ENCODE results near the gene HOXD12.
A peak's percentile ranks its signal among the peaks of the same experiment; 100 is the strongest.

HOXD12 gene

GRCh38 chr2:176137906-176138305 is 38.3 kb downstream of the HOXD12 start:
- DNase-seq: no peak
- in situ Hi-C loops (cut with HindIII; ENCODE audit: low pct_ligation_motif_present, low pct_unique_long_range_greater_than_20kb, low sequenced_read_pairs): loop anchor here (25.0 kb wide), 2 partner anchors 299 to 524 kb away; no protein-coding TSS in a partner anchor

GRCh38 chr2:176138526-176138922 is 38.9 kb downstream of the HOXD12 start:
- in situ Hi-C loops (cut with HindIII; ENCODE audit: low pct_ligation_motif_present, low pct_unique_long_range_greater_than_20kb, low sequenced_read_pairs): loop anchor here (25.0 kb wide), 2 partner anchors 299 to 524 kb away; no protein-coding TSS in a partner anchor
- DNase-seq: no peak

DNA sequence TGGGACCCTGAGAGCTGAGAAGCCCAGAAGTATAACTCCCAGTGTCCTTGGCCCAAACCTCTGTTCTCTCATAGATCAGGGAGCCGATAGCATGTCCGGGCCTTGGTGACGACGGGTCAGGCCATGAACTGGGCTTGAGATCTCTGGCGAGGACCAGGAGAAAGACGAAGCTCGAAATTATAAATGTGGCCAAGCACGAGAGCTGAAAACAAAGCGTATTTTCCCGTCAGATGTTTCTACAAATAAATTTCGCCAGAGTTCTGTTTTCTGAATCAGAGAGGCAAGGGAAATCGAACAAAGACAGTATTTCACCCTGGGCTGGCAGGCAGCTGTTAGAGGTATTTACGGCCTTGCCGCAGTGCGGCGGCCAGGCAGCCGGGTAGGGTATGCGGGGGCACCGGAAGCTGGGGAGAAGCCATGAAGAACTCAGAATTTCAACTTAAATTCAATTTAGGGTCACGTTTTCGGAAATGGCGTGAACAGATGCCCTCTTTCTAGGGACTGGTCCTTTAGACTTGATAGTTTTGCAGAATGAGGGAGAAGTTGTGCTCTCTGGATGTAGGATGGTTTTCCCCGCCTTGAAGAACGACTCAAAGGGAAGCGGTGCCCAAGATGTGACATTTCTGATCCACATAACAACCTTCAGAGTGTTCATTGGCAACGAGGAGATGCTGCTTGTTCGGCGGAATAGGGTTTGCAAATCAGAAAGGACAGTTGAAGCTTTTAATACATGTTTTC is 39.5 kb downstream of the HOXD12 start:
- in situ Hi-C loops (cut with HindIII; ENCODE audit: low pct_ligation_motif_present, low pct_unique_long_range_greater_than_20kb, low sequenced_read_pairs): loop anchor here (25.0 kb wide), 2 partner anchors 298 to 523 kb away; no protein-coding TSS in a partner anchor
- DNase-seq: no peak

DNA sequence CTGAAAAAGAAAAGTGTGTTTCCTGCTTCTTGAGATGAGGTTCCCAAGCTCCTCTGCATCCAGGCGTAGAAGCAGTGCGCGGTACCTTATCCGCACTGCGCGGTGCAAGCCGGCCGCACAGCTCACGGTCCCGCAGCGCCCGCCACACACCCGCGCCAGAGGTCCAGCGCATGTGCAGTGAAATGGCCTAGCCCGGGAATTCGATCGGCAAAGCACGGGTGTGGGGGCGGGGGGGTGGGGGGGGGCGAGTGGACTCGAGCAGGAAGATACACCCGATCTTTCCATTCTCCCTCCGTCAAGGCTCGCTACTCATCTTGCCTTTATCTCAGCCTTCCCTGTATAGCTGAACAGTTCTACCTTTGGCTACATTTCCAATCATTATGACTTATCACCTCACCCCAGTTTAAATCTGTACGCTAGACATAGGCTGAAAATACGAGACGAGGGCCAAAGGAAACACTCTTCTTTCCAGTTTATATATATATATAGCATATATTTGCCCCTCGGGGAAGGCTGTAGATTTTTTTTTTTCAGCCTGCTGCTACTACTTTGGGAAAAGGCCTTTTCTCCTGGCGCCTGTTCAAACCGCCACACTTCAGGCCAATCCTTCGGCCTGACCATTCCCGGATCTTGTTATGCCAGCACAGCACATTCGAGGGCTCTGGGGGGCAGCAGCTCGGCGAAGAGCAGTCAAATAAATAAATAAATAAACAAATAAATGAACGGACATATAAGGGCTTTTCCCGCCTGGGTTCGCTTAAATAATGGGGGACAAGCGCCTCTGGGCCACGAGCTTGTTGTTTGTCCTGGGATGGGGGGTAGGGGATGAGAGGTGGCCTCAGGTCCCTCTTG is 40.3 kb downstream of the HOXD12 start:
- in situ Hi-C loops (cut with HindIII; ENCODE audit: low pct_ligation_motif_present, low pct_unique_long_range_greater_than_20kb, low sequenced_read_pairs): loop anchor here (25.0 kb wide), 2 partner anchors 297 to 522 kb away; no protein-coding TSS in a partner anchor
- DNase-seq: no peak

DNA sequence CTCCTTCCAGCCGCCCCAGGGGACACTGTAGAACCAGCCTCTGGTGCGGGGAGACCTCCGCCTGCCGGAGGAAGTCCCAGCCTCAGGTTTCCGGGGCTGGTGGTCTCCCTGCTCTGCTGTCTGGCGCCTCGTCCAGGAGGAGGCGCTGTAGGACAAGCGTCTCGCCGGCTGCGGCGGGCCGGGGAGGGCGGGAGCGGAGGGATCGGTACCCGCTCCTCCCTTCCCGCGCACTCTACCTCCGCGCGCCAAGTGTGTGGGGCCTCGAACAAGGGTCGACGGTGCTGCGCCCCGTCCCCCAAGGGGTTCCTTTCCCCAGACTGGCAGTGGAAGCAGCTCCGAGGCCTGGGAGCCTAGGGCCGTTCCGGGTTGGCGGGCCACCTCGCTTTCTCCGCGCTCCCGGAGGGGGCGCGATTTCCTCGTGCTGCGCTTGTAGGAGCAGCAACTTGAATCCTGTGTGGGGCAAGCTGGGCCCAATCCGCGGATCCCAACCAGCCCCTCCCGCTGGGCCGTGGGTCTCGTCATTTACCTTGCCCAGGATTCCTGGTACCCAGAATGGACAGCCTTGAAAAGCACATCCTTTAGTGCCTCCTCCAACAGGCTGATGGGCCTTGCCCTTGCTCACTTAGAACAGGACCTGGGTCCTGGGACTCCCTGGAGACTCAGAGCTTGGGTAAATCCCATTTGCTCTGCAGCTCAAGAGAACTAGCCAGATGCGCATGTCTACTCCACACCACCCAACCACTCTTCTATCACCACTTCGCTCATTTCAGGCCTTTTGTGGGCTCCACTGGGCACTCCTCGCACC is 41.1 kb downstream of the HOXD12 start:
- peak; percentile 86 for DNase-seq

DNA sequence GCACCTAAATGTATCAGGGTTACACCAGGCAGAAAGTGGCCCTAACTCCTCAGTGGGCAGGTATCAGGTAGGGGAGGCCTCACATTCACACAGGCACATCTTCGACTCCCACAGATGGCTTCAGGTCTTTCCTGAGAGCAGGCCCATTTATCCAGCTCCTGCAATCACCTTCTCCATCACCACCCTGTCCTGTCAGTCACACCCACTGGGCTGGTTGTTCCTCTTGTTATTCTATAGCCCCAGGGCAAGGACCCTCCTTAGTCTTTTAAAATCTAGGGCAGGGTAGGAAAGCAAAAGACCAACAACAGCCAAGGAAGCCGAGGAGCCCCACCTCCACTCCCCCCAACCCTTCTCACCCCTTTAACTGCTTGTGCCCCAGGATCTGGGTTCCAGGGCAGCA is 42.7 kb downstream of the HOXD12 start:
- in situ Hi-C loops (cut with HindIII; ENCODE audit: low pct_ligation_motif_present, low pct_unique_long_range_greater_than_20kb, low sequenced_read_pairs): loop anchor here (25.0 kb wide), 2 partner anchors 295 to 520 kb away; no protein-coding TSS in a partner anchor
- DNase-seq: no peak

More for the DNA sequence above, 41.1 kb downstream of the HOXD12 start:
- in situ Hi-C loops (cut with HindIII; ENCODE audit: low pct_ligation_motif_present, low pct_unique_long_range_greater_than_20kb, low sequenced_read_pairs): loop anchor here (25.0 kb wide), 2 partner anchors 297 to 522 kb away; no protein-coding TSS in a partner anchor

DNA sequence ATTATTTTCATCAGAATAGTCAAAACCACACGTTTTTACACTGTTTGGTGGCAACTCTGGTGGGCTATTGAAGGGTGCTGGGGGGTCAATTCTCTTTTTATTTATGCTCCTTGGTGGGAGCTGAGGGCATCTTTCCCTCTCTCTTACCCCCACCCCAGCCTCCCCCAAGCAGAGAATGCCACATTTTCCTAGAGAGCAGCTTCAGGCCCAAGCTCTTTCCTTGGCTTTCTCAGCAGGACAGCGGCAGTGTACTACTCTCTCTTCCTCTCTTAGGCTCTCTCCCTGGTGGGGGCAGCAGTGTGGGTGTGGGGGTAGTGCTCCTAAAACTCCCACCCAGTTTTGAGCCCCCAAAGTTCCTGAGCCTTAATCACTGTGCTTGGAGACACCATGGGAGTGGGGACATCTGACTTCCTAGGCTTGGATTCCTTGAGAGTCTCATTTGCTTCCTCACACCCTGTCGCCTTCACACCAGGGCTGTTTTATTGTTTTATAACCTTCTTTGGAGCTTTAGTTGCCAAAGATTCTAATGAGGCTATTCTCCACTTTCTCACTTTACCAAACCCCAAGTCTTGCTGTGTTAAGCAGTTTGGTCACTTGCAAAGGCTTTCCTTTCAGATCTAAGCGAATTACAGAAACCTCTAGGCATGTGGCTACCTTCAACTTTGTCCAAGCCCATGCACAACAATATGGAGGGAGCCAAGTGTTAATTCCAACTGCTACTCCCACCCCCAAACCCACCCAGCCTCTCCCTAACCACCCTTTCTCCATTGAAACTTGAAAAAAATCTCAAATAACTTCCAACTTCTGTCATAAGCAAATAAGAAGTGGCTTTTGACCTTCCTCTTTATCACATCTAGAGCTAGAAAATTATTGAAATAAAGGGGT is 45.7 kb downstream of the HOXD12 start:
- DNase-seq: no peak
- in situ Hi-C loops (cut with HindIII; ENCODE audit: low pct_ligation_motif_present, low pct_unique_long_range_greater_than_20kb, low sequenced_read_pairs): loop anchor here (25.0 kb wide), 2 partner anchors 292 to 517 kb away; no protein-coding TSS in a partner anchor

GRCh38 chr2:176146101-176146500 is 46.5 kb downstream of the HOXD12 start:
- no peak for DNase-seq
- in situ Hi-C loops (cut with HindIII; ENCODE audit: low pct_ligation_motif_present, low pct_unique_long_range_greater_than_20kb, low sequenced_read_pairs): loop anchor here (25.0 kb wide), 2 partner anchors 291 to 516 kb away; no protein-coding TSS in a partner anchor

DNA sequence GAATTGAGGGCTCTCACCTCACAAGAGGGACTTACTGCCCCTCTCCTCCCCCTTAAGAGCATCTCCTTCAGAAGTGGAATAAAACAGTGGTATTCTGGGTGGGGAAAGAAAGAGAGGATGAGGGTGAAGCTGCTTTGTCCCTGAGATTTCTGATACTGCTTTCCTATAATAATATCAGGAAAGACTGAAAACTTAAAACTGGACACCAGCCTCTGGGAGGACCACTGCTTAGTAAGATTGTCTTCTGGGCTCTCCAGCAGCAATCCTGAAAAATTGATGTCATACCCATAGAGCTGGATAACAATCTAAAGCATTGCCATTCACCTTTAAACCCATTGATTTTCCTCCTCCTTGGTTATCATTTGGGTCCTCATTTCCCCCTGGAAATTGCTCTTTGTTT is 47.0 kb downstream of the HOXD12 start:
- DNase-seq: no peak
- in situ Hi-C loops (cut with HindIII; ENCODE audit: low pct_ligation_motif_present, low pct_unique_long_range_greater_than_20kb, low sequenced_read_pairs): loop anchor here (25.0 kb wide), 2 partner anchors 291 to 516 kb away; no protein-coding TSS in a partner anchor

GRCh38 chr2:176147210-176147799 is 47.7 kb downstream of the HOXD12 start:
- in situ Hi-C loops (cut with HindIII; ENCODE audit: low pct_ligation_motif_present, low pct_unique_long_range_greater_than_20kb, low sequenced_read_pairs): loop anchor here (25.0 kb wide), 2 partner anchors 290 to 515 kb away; no protein-coding TSS in a partner anchor
- no peak for DNase-seq

- no peak for DNase-seq
- in situ Hi-C loops (cut with HindIII; ENCODE audit: low pct_ligation_motif_present, low pct_unique_long_range_greater_than_20kb, low sequenced_read_pairs): loop anchor here (25.0 kb wide), 2 partner anchors 289 to 514 kb away; no protein-coding TSS in a partner anchor
Observed at GRCh38 chr2:176147800-176148496, 48.4 kb downstream of the HOXD12 start.

- in situ Hi-C loops (cut with HindIII; ENCODE audit: low pct_ligation_motif_present, low pct_unique_long_range_greater_than_20kb, low sequenced_read_pairs): loop anchor here (25.0 kb wide), 2 partner anchors 288 to 513 kb away; no protein-coding TSS in a partner anchor
- DNase-seq: no peak
Observed at GRCh38 chr2:176148751-176149421, 49.3 kb downstream of the HOXD12 start.

DNA sequence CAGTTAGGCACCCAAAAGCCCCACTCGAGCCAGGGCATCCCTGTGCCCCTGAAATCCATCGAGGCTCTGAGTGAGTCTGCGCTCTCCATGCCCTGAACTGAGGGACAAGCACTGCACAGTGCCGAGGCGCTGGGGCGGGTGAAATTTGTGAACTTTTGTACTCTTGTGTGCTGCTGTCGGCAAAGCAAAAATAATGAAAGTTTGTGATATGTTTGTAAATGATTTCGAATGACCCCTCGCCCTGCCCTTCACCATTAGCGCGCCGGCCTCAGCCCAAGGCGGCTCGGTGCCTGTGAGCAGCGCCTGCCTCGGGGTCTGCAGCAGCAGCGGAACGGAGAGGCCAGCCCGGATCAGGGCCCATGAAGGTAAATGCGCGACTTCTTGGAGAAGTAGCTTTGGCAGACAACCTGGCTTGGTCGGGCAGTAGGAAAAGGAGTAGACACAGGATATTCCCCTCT is 49.9 kb downstream of the HOXD12 start:
- in situ Hi-C loops (cut with HindIII; ENCODE audit: low pct_ligation_motif_present, low pct_unique_long_range_greater_than_20kb, low sequenced_read_pairs): loop anchor here (25.0 kb wide), 2 partner anchors 288 to 513 kb away; no protein-coding TSS in a partner anchor
- DNase-seq: no peak

DNA sequence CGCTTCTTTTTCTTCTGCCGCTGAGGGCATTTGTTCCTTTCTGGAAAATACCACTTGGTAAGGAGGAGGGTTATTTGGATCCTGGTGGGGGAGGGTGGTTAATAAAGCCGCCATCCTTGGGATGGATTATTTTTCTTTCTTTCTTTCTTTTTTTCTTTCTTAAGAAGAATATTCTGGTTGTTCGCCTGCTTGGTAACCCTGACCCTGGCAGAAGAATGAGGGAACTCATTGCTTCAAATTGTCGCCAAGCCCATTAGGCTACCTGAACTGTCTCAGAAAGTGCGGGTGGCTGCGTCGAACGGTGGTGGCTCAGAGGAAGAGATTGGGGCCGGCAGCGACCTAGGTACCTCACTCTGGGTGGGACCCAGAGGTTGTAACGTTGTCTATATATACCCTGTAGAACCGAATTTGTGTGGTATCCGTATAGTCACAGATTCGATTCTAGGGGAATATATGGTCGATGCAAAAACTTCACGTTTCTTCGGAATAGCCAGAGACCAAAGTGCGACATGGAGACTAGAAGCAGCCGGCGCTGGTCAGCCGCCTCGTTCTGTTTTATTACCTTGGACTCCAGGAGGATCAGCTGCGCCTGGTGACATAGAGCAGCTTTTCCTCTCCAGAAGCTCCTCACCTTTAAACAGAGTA is 50.5 kb downstream of the HOXD12 start:
- in situ Hi-C loops (cut with HindIII; ENCODE audit: low pct_ligation_motif_present, low pct_unique_long_range_greater_than_20kb, low sequenced_read_pairs): loop anchor here (25.0 kb wide), 2 partner anchors 287 to 512 kb away; no protein-coding TSS in a partner anchor

More for the DNA sequence above, 50.5 kb downstream of the HOXD12 start:
- DNase-seq: no peak
